H1 (cell line): ENCODE data around the gene ZNF775.

Experiments used
- CTBP2 ChIP-seq: IDR thresholded peaks from 2 replicates; pipeline ENCODE4 v1.7.0; 2011; ENCODE audit warnings: borderline replicate concordance, mild to moderate bottlenecking, moderate library complexity, mixed read lengths, low read length; ENCODE audit not compliant: insufficient read depth, insufficient read length
- TBP ChIP-seq: IDR thresholded peaks from 2 replicates; pipeline ENCODE4 v1.6.1; 2011; ENCODE audit warnings: low read depth, low read length, improper control_type of control experiment
- TF ChIP-seq, protein P1 (sequence below), 3 experiments: IDR thresholded peaks; 1 replicate in 2 of 3; 2 replicates in 1 of 3; pipeline versions ENCODE4 v1.5.1 to v1.6.1; 2011; ENCODE audit warnings: low read length in 3 of 3, mild to moderate bottlenecking in 3 of 3, inconsistent platforms in 2 of 3, low read depth in 1 of 3, moderate library complexity in 1 of 3; ENCODE audit not compliant: insufficient read depth in 1 of 3; ENCODE audit errors: control extremely low read depth in 1 of 3

DNA sequence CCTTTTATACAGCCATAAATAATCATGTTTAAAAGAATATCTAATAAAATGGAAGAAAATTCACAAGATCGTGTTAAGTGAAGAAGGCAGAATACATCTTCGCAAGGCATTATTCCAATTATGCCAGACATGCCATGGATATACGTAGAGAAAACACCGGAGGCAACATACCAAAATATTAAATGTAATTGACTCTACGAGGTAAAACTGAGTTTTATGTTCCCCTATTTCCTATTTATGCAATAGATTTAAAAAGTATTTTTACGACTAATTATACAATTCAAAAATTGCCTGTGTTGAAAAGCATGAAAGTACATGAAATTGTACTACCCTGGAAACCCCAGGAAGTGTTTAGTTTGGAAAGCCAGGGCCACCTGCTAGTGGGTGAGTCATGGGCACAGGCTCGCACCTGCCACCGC, 11.4 kb upstream of the ZNF775 start:
- no peak for TF ChIP-seq CTBP2
- TF ChIP-seq, protein P1, sequence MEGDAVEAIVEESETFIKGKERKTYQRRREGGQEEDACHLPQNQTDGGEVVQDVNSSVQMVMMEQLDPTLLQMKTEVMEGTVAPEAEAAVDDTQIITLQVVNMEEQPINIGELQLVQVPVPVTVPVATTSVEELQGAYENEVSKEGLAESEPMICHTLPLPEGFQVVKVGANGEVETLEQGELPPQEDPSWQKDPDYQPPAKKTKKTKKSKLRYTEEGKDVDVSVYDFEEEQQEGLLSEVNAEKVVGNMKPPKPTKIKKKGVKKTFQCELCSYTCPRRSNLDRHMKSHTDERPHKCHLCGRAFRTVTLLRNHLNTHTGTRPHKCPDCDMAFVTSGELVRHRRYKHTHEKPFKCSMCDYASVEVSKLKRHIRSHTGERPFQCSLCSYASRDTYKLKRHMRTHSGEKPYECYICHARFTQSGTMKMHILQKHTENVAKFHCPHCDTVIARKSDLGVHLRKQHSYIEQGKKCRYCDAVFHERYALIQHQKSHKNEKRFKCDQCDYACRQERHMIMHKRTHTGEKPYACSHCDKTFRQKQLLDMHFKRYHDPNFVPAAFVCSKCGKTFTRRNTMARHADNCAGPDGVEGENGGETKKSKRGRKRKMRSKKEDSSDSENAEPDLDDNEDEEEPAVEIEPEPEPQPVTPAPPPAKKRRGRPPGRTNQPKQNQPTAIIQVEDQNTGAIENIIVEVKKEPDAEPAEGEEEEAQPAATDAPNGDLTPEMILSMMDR (IDR thresholded peaks at IDR 0.05; ENCODE audit: control extremely low read depth in 1 of 3, insufficient read depth in 1 of 3, low read depth in 1 of 3, low read length in 3 of 3) = no peak
- TF ChIP-seq TBP = no peak
